ENCODE results near the gene MRTFB.

DNA sequence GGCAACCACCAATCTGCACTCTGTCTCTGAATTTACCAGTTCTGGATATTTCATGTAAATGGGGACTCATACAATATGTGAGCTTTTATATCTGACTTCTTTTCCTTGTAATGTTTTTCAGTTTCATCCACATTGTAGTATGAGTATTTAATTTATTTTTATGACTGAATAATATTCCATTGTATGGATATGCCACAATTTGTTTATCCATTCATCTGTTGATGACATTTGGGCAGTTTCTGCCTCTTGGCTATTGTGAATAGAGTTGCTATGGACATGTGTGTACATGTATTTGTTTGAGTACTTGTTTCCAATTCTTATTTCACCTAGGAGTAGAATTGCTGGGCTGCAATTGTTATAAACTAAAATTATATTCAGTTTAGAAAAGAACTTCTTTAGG, 126.9 kb downstream of the MRTFB start:
- TF ChIP-seq, protein P1, sequence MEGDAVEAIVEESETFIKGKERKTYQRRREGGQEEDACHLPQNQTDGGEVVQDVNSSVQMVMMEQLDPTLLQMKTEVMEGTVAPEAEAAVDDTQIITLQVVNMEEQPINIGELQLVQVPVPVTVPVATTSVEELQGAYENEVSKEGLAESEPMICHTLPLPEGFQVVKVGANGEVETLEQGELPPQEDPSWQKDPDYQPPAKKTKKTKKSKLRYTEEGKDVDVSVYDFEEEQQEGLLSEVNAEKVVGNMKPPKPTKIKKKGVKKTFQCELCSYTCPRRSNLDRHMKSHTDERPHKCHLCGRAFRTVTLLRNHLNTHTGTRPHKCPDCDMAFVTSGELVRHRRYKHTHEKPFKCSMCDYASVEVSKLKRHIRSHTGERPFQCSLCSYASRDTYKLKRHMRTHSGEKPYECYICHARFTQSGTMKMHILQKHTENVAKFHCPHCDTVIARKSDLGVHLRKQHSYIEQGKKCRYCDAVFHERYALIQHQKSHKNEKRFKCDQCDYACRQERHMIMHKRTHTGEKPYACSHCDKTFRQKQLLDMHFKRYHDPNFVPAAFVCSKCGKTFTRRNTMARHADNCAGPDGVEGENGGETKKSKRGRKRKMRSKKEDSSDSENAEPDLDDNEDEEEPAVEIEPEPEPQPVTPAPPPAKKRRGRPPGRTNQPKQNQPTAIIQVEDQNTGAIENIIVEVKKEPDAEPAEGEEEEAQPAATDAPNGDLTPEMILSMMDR (IDR thresholded peaks at IDR 0.05; ENCODE audit: borderline replicate concordance, extremely low read depth, low read length, poor library complexity, severe bottlenecking), result no peak
- TF ChIP-seq EZH2 (IDR thresholded peaks at IDR 0.05; ENCODE audit: borderline replicate concordance, low read depth, low read length, severe bottlenecking), result no peak
